HG03442 (cell line): ENCODE results near the gene PAK1.

ENCODE experiments used
- ATAC-seq: cut with Tn5 transposase; IDR thresholded peaks from one replicate; pipeline ENCODE4 v1.9.1; 2021; ENCODE audit warnings: mild to moderate bottlenecking, moderate library complexity; ENCODE audit not compliant: unreplicated experiment

PAK1 gene

DNA sequence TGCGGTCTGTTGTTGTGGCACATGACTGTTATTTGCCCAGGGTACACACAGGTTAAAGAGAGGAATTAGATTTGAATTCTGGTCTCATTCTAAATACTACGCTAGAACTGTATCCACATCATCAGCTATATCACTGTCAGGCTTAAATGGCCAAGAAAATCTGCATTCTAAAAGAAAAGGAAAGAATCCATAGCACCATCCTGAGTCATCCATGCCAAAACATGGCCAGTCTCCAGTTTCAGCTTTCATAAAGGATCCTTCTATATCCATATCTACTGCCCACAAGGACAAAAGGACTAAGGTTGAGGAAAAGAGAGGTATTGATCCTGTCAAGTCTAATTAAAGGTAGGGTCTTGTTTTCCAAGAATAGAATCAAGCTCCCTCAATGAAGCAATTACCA is 98.8 kb downstream of the PAK1 start:
- ATAC-seq = no peak

GRCh38 chr11:77374611-77375031 is 99.3 kb downstream of the PAK1 start:
- ATAC-seq = no peak

GRCh38 chr11:77374108-77374507 is 99.8 kb downstream of the PAK1 start:
- no peak for ATAC-seq

DNA sequence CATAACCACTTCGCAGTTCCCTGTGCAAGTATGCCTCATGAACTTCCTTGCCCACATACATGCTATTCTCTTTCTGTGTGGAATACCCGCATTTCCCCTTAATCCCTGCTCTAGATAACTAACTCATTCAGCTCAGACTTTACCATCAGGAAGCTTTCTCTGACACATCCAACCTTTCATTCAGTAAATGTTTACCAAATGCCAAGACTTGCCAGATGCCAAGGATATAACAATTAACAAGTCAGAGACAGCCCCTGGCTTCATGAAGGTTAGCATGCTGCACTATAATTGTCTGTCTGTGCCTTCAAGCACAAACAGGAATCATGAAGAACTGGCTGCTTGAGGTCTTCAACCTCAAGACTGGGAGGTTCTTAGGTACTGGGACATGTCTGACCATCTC is 101.2 kb downstream of the PAK1 start:
- no peak for ATAC-seq

DNA sequence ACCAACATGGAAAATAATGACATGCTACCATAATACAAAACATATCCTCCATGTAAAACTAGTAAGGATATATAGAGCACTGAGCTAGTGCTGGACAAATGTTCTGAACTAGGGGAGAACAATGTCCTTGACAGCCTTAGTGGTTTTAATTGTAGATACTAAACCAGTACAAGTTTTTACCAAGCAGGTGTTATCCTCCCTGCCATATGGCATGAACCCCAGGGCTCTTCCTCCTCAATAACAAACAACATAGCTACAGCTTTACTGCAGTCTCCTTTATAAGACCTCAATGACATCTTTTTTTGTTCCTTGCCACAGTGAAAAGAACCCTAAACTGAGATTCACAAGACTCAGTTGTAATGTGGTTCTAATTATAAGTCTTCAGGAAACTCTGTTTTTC is 102.2 kb downstream of the PAK1 start:
- no peak for ATAC-seq

- no peak for ATAC-seq
These were observed 103.7 kb downstream of the PAK1 start for GRCh38 chr11:77370217-77370616.

- no peak for ATAC-seq
These were observed 112.7 kb downstream of the PAK1 start for GRCh38 chr11:77361184-77361583.

DNA sequence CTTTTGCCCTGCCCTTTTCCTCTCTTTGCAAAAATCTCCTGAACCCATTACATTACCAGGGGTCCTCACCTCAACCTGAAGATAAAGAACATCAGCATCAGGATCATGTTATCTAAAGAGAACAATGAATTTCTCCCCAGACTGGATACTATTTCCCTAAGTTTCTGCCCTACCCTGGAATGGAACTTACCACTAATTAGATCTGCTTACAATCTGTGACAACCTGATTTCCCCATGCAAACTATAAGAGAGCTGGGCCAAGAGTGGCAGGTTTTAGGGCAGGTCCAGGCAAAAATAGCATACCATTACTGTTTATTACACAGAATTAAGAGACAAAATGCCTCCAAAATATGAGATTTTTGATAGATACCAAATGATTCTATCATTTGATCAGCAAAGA is 114.4 kb downstream of the PAK1 start:
- ATAC-seq = no peak

DNA sequence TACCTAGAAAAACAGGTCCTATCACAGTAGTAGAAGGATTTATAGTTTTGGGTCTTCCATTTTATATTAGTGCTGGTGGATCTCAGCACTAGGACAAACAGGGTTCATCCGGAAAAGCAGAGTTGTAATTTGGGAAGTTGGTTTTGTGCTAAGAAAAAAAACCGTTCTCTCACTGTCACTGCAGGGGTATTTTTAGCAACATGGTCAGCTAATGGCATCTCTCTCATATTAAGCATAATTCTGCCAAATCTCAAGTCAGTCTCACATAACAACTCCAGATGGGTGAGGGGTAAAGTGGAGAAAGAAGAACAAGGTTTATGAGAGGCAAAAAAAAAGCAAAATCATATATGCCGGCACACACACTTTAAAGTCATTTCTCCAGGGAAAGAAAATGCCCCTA is 120.8 kb downstream of the PAK1 start:
- no peak for ATAC-seq

GRCh38 chr11:77351281-77351886 is 122.5 kb downstream of the PAK1 start:
- ATAC-seq = no peak

DNA sequence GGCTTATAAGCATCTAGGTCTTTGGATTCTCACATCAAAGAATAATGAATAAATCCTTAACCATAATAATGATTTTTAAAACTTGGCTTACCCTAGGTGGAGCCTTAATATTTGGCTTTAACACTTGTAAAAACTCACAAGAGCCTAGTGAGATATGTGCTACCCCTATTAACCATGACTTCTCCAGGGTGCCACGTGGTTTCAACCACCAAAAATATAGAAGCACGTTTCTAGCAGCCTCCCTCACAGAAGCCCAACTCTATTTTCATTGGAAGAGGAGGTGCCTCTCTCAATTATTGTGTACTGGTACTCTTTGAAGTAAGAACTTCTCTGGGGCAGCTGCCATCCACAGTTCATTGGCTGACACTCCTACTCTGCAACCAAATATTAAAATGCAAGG is 125.9 kb downstream of the PAK1 start:
- no peak for ATAC-seq

GRCh38 chr11:77346906-77347603 is 126.8 kb downstream of the PAK1 start:
- ATAC-seq = no peak

DNA sequence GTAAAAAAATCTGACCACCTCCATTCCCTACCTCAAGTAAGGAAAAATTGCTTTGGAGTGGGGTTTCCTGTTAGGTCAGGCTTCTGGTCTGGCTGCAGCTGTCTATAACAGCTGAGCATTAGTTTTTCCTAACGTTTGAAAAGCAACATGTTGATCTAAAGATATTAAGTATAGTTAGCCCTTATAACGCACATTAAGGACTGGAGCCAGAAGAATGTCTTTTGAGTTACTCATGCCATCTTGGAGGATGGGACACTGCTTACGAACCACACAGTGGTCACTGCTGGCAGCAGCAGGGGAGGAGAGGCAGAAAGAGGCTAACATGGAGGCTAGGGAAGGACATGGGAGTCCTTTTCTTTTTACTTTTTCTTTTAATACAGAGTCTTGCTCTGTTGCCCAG is 128.3 kb downstream of the PAK1 start:
- ATAC-seq = no peak

DNA sequence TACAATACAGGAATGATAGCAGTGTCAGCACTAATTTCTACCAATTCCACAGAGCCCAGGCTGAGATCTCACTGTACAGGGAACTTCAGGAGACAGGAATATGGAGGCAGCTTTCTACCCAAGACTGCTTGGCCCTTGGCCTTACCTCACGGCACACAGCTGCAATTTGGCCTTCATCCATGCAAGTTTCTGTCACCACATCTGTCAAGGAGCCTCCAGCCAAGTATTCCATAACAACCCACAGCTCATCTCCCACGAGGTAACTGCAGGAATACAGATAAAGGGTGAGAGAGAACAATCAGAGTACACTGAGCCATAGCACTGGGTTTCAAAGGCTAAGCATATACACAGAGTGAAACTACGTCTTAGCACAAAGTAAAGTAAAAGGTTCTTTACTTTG is 133.4 kb downstream of the PAK1 start:
- ATAC-seq = no peak

GRCh38 chr11:77332259-77332658 is 141.6 kb downstream of the PAK1 start:
- no peak for ATAC-seq

- ATAC-seq = no peak
These were observed 148.7 kb downstream of the PAK1 start for GRCh38 chr11:77325159-77325558.

GRCh38 chr11:77324508-77324907 is 149.4 kb downstream of the PAK1 start:
- ATAC-seq = no peak

- no peak for ATAC-seq
These were observed 150.8 kb downstream of the PAK1 start for GRCh38 chr11:77322926-77323590.

DNA sequence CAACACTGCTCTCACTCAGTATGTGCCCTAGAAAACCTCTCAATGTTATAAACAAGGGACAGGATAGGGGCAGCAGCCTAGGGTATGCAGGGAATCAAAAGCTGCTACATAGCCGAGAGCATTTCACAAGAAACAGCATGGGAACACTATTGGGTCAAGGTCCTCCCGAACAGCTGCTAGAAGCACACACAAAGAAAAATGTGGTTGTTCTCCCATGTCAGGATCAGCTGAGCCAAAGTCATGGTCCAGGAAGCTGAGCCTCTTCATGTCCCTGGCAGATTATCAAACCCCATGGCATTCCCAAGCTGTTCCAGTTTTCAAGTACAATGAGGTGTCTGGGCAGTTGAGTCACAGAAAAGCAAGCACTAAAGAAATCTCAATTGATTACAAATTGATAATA is 151.4 kb downstream of the PAK1 start:
- no peak for ATAC-seq

DNA sequence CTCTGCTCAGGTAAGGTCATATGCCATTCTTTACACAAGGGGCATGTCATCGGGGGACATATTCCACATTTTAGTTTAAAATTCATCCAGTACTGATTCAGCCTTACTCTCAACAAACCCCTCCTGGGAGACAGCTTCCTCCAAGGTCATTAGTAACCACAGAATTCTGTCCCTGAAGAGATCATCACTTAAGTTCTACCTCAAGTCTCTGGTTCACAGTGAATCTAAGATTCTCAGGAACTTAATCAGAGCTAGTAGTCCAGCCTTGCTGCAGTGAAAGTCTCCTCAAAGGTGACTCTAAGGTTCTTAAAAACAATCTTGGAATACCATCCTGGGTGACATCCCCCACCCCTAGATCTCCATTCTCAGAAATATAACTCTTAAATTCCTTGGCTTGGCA is 153.5 kb downstream of the PAK1 start:
- ATAC-seq = no peak

- no peak for ATAC-seq
These were observed 155.3 kb downstream of the PAK1 start for GRCh38 chr11:77318600-77318999.

DNA sequence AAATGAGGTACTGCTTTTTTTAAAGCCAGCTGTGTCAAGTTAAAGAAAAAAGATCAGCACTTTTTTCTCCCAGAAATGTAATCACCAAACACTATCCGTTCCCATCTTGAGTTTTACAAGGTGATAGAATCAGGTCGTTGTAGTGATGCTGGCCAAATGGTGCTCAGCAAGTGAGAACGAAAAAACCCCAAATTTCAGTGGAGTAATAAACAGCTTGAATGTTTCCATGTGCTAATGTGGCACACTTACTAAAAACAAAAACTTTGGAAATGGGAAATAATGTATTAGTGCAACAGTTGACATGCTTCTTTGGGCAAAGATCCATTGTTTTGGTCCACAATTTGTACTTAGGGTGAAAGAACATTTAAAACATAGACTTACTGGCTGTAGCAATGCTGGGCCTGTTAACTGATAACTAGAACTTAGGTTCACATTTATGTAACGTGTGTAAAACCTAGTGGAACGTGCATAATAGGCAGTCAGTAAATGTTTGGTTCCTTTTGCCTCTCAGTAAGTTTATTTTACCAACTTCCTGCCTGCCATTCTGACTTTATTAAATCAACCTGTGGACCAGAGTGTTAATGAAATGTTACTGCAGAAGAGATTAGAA is 157.1 kb downstream of the PAK1 start:
- no peak for ATAC-seq
